Hematopoietic multipotent progenitor cell treated with erythropoietin and hydrocortisone succinate and interleukin-3 and kit ligand, for 8 days (in vitro differentiated cells): Measurements from ENCODE around the gene VSNL1.

Experiments
- DNase-seq: peaks from one replicate; pipeline ENCODE4 v3.0.0-alpha.2; 2015

VSNL1 gene

GRCh38 chr2:17648581-17648980, 108.1 kb downstream of the VSNL1 start:
- DNase-seq, result no peak

DNA sequence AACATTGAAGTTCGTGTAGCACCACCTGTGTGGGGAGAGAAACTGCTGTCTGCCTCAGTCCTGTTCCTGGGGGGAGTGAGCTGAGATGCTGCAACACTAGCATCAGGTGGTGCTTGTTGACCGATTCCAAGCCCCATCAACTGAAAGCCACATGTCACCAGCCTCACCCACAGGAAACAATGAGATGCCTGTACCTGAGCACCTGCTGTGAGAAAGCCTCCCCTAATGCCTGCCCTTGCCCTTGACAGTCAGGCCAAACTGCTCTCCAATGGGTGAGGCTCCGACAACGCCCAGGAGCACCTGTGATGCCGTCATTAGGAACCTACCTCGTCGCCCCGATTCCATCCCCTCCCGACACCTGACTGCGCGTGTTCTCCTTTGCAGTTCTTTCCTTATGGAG, 108.5 kb downstream of the VSNL1 start:
- no peak for DNase-seq

DNA sequence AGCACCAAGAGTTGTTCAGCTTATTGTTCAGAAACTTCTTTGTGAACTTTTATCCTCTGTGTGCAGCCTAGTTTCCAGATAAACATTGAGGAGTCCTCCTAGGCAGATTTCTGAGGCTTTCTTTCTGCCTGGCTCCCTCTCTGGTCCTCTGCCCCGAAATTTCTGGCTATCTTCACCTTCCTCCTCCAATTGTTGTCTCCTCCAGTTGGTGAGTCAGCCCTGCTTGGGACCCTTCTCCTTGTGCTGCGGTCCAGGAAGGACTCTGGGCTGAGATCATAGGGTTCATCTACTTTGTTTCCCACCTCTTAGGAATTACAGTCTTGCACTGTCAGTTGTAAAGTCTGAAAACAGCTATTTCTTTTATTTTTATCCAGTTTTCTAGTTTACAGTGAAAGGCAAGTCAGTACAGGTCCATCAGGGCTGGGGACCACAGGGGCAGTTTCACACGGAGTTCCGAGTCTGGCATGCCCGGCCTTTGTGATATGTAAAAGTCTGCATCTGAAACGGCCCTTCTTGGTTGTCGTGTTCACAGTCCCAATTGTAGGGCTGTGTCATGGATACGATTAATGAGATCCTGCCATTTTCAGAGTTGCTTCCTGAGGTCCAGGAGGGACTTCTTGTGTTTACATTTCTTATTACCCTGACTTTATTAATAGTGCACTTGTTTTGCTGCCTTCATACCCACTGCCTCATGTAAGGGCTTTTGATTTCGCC, 112.3 kb downstream of the VSNL1 start:
- DNase-seq, result no peak

DNA sequence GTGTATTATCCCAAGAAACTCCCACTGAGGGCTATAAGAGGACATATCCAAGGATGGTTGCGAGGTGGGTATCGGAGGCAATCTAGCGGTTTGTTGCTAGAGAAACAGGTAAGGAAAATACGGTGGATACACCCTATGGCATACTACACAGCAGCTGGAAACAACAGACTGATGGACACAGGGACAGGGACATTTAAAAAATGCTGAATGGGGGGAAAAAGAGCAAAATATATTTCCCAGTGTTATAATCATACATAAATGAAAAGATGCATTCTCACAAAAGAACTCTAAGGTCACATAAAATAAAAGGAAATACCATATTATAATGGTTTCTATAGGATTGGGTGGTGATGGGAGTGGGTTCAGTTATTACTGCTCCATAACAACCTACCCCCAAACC, 117.3 kb downstream of the VSNL1 start:
- DNase-seq, result no peak

DNA sequence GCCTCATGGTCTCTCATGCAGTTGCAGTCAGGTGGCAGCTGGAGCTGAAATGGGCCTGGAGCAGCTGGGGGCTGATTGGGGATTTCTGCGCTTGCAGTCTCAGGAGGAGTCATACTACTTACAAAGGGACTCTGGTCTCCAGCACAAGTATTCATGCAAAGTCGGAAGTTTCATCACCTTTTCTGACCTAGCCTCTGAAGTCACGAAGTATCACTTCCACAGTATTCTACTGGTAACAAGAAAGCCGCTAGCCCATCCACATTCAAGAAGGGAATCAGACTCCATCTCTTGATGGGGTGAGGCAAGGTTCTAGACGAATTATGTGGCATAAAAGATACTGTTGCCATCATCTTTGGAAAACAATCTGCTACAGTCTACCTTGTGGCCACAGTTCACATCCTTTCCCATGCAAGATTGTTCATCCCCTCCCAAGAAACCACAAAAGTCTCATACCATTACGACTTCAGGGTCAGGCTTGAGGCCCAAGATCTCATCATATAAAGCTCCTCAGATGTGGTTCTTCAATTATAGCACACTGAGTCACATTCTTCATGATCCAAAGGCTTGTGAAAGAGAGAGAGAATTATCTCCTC, 117.9 kb downstream of the VSNL1 start:
- DNase-seq, result no peak

DNA sequence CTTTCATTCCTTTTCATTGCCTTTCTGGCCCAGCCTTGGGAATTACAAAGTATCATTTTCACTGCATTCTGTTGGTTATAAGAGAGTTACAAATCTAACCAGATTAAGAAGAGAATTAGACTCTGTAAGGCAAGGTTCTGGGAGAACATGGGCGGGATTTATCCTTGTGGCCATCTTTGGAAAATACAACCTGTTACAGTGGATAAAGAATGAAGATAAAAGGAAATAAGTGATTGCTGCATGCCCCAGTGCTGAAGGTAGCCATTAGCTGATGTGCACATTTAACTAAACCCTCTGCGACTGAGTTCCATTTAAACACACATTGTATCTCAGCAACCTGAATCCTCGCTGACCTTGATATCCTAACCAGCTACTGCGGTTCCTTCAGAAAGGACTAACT, 119.7 kb downstream of the VSNL1 start:
- no peak for DNase-seq

DNA sequence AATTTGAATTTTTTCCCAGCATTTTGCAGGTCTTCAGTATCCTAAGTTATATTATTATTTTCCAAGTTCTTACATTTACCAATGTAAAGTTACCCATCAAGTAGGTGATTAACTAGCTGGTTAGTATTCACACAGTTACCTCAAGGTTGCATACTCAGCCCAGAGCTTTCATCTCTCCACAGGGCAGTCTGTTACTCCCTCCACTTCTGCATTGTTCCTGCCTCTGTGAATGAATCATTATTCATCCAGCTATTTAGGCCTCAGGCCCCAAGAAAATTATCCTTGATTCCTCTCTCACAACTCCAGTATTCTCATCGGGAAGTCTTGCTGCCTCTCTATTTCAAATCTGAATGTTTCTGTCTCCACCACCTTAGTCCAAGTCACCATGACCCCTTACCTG, 121.0 kb downstream of the VSNL1 start:
- no peak for DNase-seq

GRCh38 chr2:17662723-17663122, 122.2 kb downstream of the VSNL1 start:
- DNase-seq, result no peak

- DNase-seq, result no peak
Measured at GRCh38 chr2:17664534-17664933, 124.0 kb downstream of the VSNL1 start.

GRCh38 chr2:17667898-17668297, 127.4 kb downstream of the VSNL1 start:
- no peak for DNase-seq

- no peak for DNase-seq
Measured at GRCh38 chr2:17672583-17673317, 132.3 kb downstream of the VSNL1 start.

GRCh38 chr2:17674817-17675216, 134.3 kb downstream of the VSNL1 start:
- DNase-seq, result no peak

GRCh38 chr2:17680119-17680518, 139.6 kb downstream of the VSNL1 start:
- no peak for DNase-seq

DNA sequence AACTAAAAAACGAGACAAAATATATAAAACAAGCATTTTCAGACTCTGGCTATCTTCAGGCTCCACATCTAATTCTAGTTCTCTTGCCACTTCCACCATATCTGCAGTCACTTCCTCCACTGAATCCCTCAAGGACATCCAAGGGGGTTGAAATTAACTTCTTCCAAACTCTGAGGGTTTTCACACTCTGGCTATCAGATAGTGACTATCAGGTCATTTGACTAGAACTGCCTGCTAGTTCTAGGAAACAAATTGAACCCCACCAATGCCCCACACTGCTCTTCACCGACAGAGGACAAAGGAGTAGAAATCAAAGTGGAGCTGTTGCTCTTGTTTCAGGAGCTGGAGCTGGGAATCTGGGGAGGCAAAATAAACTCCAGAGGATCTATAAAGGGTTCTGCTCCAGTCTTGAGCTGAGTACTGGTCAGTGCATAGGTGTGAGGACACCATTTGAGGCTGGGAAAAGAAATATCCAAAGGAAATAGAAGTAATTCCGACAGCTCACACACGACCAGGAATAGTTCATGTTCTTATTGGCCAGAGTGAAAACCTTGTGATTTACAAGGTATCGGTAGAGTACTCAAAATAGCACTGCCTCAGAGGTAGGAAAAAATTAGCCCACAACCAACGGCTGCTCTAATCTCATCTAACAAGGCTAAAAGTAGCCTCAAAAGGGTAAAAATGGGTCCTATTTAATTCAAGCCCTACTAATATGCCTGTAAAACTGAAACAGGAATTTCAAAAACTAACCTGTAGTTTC, 141.8 kb downstream of the VSNL1 start:
- DNase-seq, result no peak

DNA sequence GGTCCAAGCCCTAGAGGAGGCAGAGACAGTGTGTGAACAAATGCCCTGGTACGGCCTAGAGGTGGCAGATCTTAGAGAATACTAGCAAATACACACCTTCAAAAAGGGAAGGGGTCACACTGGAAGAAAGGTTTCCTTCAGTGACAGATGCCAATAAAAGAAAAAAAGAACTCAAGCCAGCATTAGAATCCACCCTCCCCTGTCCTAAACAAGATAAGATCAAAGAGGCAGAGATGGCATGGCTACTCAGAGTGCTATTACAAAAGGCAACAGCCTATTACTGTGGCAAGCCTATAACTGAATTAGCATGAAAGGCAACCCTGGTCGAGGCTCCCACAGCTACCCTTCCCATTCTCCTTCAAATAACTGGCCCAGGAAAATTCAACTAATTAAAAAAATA, 143.5 kb downstream of the VSNL1 start:
- no peak for DNase-seq

DNA sequence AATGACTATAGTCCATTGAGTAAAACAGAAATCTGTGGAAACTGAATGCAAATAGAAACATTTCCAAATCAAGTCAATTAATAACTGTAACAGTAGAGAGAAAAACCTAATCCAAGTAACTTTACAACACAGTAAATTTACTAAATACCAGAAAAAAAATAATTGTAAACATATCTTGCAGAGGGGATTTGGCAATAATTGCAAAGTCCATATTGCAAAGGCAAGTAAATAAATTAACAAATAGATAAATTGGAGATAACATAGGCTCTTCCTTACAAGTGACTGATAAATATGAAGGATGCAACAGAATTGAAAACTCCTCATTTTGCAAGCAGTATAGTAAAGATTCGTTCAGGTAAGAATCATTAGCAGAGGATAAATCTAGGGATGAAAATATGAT, 148.1 kb downstream of the VSNL1 start:
- no peak for DNase-seq

- no peak for DNase-seq
Measured at GRCh38 chr2:17689010-17689409, 148.5 kb downstream of the VSNL1 start.

DNA sequence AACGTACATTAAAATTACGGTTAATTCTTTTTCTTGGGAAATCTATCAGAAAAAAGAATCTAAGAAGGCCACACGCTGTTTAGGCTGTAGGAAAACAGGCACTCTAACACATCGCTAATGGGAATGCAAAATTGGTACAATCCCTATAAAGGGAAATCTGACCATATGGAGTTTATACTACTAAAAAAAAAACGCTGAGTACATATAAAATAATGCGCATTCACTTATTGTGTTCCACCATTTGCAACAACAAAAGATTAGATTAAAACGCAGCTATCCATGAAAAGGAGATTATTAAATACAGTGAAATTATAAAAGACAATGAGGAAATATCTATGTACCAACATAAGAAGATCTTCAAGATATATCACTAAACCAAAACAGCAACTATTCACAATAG, 150.3 kb downstream of the VSNL1 start:
- DNase-seq, result no peak
